Measurements from ENCODE around the gene LRMDA. TPM values are rescaled to one million over a fixed set of nuclear protein-coding genes. Genes with fewer than 3 reads are reported as not detected.
"Not testable (repeated sequence)": the region's sequence is repeated elsewhere in the genome, so short reads cannot be mapped to it uniquely, and the experiment has no call there.

The LRMDA gene
- total and polyA plus RNA-seq, 3 experiments from 2014 or later: not detected

DNA sequence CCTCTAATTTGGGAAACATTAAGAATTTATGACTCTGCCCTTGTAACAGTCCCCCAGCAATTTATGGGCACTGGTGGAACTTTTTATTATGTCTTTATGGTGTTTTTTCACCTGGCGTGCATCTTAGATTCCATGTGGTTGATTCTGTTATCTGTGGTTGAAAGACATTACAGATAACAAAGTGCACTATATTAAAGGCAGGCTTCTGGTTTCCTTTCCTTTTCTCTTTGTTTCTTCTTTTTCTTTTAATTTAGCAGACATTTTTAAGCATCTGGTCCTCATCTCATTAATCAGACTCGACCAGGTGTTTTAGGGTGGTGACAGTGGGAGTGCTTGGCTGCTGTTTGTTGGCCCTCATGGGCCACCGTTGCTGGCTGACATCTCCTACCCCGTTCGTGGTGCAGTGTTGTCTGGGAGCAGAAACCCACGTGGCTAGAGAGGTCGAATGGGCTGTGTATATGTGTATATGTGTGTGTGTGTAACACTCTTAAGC is 77.4 kb downstream of the LRMDA start:
- Mint-ChIP-seq H3K27me3 (peaks cover 9 to 19% of the 10 kb centered on the region in 2 donors), H3K27ac (no peak overlapping the region), H3K36me3 (no peaks in the 10 kb centered on the region), H3K4me3 (no peak overlapping the region), H3K9me3 (no peaks in the 10 kb centered on the region), H3K4me1 (peaks cover 0 to 6% (median 0%) of the 10 kb centered on the region in 3 donors)
- peaks cover 3% of the 10 kb centered on the region for H3K27me3 ChIP-seq (ENCODE audit: insufficient read depth, low read length, poor library complexity, severe bottlenecking)
- CTCF ChIA-PET: no interaction called here
- H3K9me3 ChIP-seq (ENCODE audit: low read length): no peaks in the 10 kb centered on the region
- POLR2A ChIA-PET: no interaction called here
- no peak for DNase-seq
- H3K4me1 ChIP-seq (ENCODE audit: insufficient read depth, low read length): no peaks in the 10 kb centered on the region
- no peaks in the 10 kb centered on the region for H3K36me3 ChIP-seq (ENCODE audit: insufficient read depth, low read length)
- no peak overlapping the region for H3K27ac ChIP-seq (ENCODE audit: low read depth, low read length)
- no peak overlapping the region for H3K4me3 ChIP-seq (ENCODE audit: low read length)

DNA sequence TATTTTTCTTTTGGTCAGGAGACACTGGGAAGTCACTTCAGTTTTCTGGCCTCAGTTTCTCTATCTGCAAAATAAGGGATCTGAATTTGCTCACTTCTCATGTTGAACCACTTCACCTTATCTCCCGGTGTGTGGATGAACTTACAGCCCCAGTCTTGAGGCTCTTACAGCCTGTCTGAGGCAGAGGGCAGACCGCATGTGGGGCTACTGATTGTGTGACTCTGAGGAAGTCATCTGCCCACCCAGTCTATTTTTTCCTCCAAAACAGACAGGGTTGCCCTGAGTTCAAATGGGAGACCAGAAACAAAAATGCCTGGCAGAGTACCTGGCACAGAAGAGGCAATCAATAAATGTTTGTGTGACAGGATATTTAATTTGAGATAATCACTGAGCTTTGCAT is 78.3 kb downstream of the LRMDA start:
- Histone ChIP-seq H3K4me1 (ENCODE audit: insufficient read depth, low read length) (no peaks in the 10 kb centered on the region), H3K27me3 (ENCODE audit: insufficient read depth, low read length, poor library complexity, severe bottlenecking) (peaks cover 3% of the 10 kb centered on the region), H3K36me3 (ENCODE audit: insufficient read depth, low read length) (no peaks in the 10 kb centered on the region), H3K27ac (ENCODE audit: low read depth, low read length) (no peak overlapping the region), H3K4me3 (ENCODE audit: low read length) (no peak overlapping the region), H3K9me3 (ENCODE audit: low read length) (no peaks in the 10 kb centered on the region)
- Mint-ChIP-seq H3K27ac (no peak overlapping the region), H3K36me3 (no peaks in the 10 kb centered on the region), H3K9me3 (peaks cover 0 to 5% (median under 1%) of the 10 kb centered on the region in 5 donors), H3K4me3 (no peak overlapping the region), H3K4me1 (peaks cover 0 to 6% (median 0%) of the 10 kb centered on the region in 3 donors), H3K27me3 (peaks cover 9 to 19% of the 10 kb centered on the region in 2 donors)
- no peak for DNase-seq
- ChIA-PET POLR2A (no interaction called here), CTCF (no interaction called here)

DNA sequence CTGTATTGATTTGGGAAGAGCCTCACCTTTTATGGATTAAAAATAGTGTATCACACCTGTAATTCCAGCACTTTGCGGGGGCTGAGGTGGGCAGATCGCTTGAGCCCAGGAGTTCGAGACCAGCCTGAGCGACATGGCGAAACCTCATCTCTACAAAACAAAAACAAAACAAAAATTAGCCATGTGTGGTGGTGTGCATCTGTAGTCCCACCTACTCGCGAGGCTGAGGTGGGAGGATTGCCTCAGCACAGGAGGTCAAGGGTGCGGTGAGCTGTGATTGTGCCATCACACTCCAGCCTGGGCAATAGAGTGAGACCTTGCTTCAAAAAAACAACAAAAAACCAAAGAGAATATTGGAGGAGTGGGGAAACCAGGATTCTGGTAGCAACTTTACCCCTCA is 79.6 kb downstream of the LRMDA start:
- ChIA-PET CTCF (no interaction called here), POLR2A (no interaction called here)
- H3K4me3 Mint-ChIP-seq: no peak overlapping the region

DNA sequence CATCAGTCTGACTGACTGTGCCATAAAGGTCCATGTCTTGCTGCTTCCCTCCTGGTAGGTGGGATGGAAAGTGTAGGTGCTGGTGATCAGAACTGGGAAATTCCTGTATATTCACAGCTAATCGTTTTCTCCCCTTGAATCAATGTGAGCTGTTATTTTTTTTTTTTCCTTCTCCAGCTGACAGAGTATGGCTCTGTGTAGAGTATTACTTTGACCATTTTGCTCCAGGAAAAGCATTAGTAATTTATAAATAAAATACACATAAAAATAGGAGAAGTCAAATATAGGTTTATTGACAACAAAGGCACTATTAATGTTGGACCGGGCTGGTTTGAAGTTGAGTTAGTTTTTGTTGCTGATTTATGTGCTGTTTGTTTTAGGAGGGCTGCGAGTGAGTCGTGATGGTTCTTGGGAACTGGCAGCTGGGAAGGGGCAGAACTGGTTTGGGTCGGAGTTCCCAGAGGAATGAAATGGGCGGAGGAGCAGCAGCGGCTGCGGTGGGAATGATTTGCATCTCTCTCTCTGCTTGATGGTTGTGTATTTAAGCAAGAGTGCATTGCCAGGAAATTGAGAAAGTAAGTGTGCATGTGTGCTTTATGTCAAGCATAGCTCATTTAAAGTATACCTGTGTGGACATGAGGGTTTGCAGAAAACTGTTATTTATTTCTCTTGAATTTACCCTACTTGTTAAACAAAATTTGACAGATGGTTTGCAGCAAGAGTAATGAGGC is 80.9 kb downstream of the LRMDA start:
- POLR2A ChIA-PET: no interaction called here
- H3K9me3 Mint-ChIP-seq: peaks cover 6 to 20% (median 9%) of the 10 kb centered on the region in 5 donors
- no peak for DNase-seq

More for the DNA sequence above, 79.6 kb downstream of the LRMDA start:
- no peak overlapping the region for H3K27ac Mint-ChIP-seq
- DNase-seq: no peak
- Histone ChIP-seq H3K4me3 (ENCODE audit: low read length) (no peak overlapping the region), H3K9me3 (ENCODE audit: low read length) (no peaks in the 10 kb centered on the region), H3K36me3 (ENCODE audit: insufficient read depth, low read length) (no peaks in the 10 kb centered on the region), H3K4me1 (ENCODE audit: insufficient read depth, low read length) (no peaks in the 10 kb centered on the region), H3K27me3 (ENCODE audit: insufficient read depth, low read length, poor library complexity, severe bottlenecking) (peaks cover 3% of the 10 kb centered on the region), H3K27ac (ENCODE audit: low read depth, low read length) (no peak overlapping the region)
- H3K27me3 Mint-ChIP-seq: peaks cover 9 to 17% of the 10 kb centered on the region in 2 donors
- peaks cover 0 to 11% (median 6%) of the 10 kb centered on the region in 5 donors for H3K9me3 Mint-ChIP-seq
- no peaks in the 10 kb centered on the region for H3K36me3 Mint-ChIP-seq
- peaks cover 0 to 7% (median 0%) of the 10 kb centered on the region in 3 donors for H3K4me1 Mint-ChIP-seq

DNA sequence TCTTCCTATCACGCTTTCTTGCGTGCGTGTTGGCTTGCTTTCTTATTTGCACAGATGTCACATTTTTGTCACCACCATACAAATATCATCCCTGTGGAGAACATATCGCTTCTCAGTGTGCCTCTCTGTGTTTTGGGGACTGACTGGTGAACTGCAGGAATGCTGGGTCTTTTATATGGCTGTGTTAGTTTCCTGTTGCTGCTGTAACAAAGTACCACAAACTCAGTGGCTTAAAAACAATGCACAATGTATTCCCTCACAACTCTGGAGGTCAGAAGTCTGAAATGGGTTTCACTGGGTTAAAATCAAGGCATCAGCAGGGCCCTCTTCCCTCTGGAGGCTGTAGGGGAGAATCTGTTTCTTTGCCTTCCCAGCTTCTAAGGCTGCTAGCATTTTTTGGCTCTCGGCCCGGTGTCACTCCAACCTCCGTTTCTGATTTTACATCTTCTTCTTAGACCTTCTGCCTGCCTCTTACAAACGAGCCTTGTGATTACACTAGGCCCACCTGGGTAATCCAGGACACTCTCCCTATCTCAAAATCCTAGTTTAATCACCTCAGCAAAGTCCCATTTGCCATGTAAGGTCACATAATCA is 82.0 kb downstream of the LRMDA start:
- H3K36me3 Mint-ChIP-seq: no peaks in the 10 kb centered on the region
- Histone ChIP-seq H3K9me3 (ENCODE audit: low read length) (no peaks in the 10 kb centered on the region), H3K4me3 (ENCODE audit: low read length) (no peak overlapping the region), H3K36me3 (ENCODE audit: insufficient read depth, low read length) (no peaks in the 10 kb centered on the region), H3K27ac (ENCODE audit: low read depth, low read length) (no peak overlapping the region), H3K4me1 (ENCODE audit: insufficient read depth, low read length) (no peaks in the 10 kb centered on the region), H3K27me3 (ENCODE audit: insufficient read depth, low read length, poor library complexity, severe bottlenecking) (peaks cover 3% of the 10 kb centered on the region)
- DNase-seq: no peak
- ChIA-PET POLR2A (no interaction called here), CTCF (no interaction called here)
- H3K4me3 Mint-ChIP-seq: no peak overlapping the region
- peaks cover 0 to 14% (median 2%) of the 10 kb centered on the region in 3 donors for H3K4me1 Mint-ChIP-seq
- peaks cover 11 to 17% of the 10 kb centered on the region in 2 donors for H3K27me3 Mint-ChIP-seq
- H3K9me3 Mint-ChIP-seq: peaks cover 6 to 20% (median 9%) of the 10 kb centered on the region in 5 donors
- no peak overlapping the region for H3K27ac Mint-ChIP-seq

More for the DNA sequence above, 80.9 kb downstream of the LRMDA start:
- Histone ChIP-seq H3K4me3 (ENCODE audit: low read length) (no peak overlapping the region), H3K27me3 (ENCODE audit: insufficient read depth, low read length, poor library complexity, severe bottlenecking) (peaks cover 3% of the 10 kb centered on the region), H3K4me1 (ENCODE audit: insufficient read depth, low read length) (no peaks in the 10 kb centered on the region), H3K27ac (ENCODE audit: low read depth, low read length) (no peak overlapping the region), H3K36me3 (ENCODE audit: insufficient read depth, low read length) (no peaks in the 10 kb centered on the region), H3K9me3 (ENCODE audit: low read length) (no peaks in the 10 kb centered on the region)
- no peak overlapping the region for H3K4me3 Mint-ChIP-seq
- H3K27ac Mint-ChIP-seq: no peak overlapping the region
- peaks cover 0 to 14% (median 2%) of the 10 kb centered on the region in 3 donors for H3K4me1 Mint-ChIP-seq
- H3K27me3 Mint-ChIP-seq: peaks cover 11 to 17% of the 10 kb centered on the region in 2 donors
- CTCF ChIA-PET: no interaction called here
- H3K36me3 Mint-ChIP-seq: no peaks in the 10 kb centered on the region

DNA sequence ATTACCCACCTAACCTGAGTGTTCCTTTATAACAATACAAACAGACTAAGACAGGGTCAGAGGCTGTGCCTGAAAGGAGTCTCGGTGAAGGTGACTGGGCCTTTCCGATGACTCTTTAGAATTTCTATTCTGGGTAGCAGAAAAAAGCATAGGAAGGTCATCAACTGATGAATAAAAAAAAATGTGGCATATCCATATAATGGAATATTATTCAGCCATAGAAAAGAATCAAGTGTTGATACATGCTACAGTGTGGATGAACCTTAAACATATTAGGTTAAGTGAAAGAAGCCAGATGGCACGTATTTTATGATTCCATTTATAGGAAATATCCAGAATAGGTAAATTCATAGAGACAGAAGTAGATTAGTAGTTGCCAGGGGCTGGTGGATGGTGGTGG is 83.4 kb downstream of the LRMDA start:
- ChIA-PET POLR2A (no interaction called here), CTCF (no interaction called here)
- H3K9me3 ChIP-seq (ENCODE audit: low read length): no peaks in the 10 kb centered on the region
- peaks cover 3% of the 10 kb centered on the region for H3K27me3 ChIP-seq (ENCODE audit: insufficient read depth, low read length, poor library complexity, severe bottlenecking)
- no peaks in the 10 kb centered on the region for H3K36me3 ChIP-seq (ENCODE audit: insufficient read depth, low read length)
- Mint-ChIP-seq H3K27me3 (peaks cover 7 to 27% of the 10 kb centered on the region in 2 donors), H3K9me3 (peaks cover 6 to 20% (median 10%) of the 10 kb centered on the region in 5 donors), H3K4me3 (no peak overlapping the region), H3K36me3 (no peaks in the 10 kb centered on the region), H3K27ac (no peak overlapping the region), H3K4me1 (peaks cover 0 to 7% (median 2%) of the 10 kb centered on the region in 3 donors)
- H3K4me1 ChIP-seq (ENCODE audit: insufficient read depth, low read length): no peaks in the 10 kb centered on the region
- no peak for DNase-seq
- no peak overlapping the region for H3K4me3 ChIP-seq (ENCODE audit: low read length)
- no peak overlapping the region for H3K27ac ChIP-seq (ENCODE audit: low read depth, low read length)

DNA sequence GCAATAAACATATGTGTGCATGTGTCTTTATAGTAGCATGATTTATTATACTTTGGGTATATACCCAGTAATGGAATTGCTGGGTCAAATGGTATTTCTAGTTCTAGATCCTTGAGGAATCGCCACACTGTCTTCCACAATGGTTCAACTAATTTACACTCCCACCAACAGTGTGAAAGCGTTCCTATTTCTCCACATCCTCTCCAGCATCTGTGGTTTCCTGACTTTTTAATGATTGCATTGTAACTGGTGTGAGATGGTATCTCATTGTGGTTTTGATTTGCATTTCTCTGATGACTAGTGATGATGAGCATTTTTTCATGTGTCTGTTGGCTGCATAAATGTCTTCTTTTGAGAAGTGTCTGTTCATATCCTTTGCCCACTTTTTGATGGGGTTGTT is 84.7 kb downstream of the LRMDA start:
- H3K27ac ChIP-seq (ENCODE audit: low read depth, low read length); DNase-seq; H3K4me1 ChIP-seq (ENCODE audit: insufficient read depth, low read length); H3K27ac Mint-ChIP-seq; H3K9me3 ChIP-seq (ENCODE audit: low read length); H3K27me3 ChIP-seq (ENCODE audit: insufficient read depth, low read length, poor library complexity, severe bottlenecking); H3K4me1 Mint-ChIP-seq; POLR2A ChIA-PET; H3K4me3 Mint-ChIP-seq; H3K36me3 Mint-ChIP-seq; CTCF ChIA-PET; H3K36me3 ChIP-seq (ENCODE audit: insufficient read depth, low read length); H3K4me3 ChIP-seq (ENCODE audit: low read length): not testable (repeated sequence)
- Mint-ChIP-seq H3K27me3 (peaks cover 3 to 29% of the 10 kb centered on the region in 2 donors), H3K9me3 (peaks cover 6 to 20% (median 12%) of the 10 kb centered on the region in 5 donors)

DNA sequence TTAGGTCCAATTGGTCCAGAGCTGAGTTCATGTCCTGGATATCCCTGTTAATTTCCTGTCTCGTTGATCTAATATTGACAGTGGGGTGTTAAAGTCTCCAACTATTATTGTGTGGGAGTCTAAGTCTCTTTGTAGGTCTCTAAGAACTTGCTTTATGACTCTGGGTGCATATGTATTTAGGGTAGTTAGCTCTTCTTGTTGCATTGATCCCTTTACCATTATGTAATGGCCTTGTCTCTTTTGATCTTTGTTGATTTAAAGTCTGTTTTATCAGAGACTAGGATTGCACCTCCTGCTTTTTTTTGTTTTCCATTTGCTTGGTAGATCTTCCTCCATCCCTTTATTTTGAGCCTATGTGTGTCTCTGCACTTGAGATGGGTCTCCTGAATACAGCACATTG is 87.8 kb downstream of the LRMDA start:
- H3K36me3 Mint-ChIP-seq; H3K4me1 ChIP-seq (ENCODE audit: insufficient read depth, low read length); H3K4me3 ChIP-seq (ENCODE audit: low read length); H3K27me3 ChIP-seq (ENCODE audit: insufficient read depth, low read length, poor library complexity, severe bottlenecking); H3K4me3 Mint-ChIP-seq; H3K4me1 Mint-ChIP-seq; H3K27ac Mint-ChIP-seq; H3K9me3 ChIP-seq (ENCODE audit: low read length); POLR2A ChIA-PET; H3K36me3 ChIP-seq (ENCODE audit: insufficient read depth, low read length); H3K27ac ChIP-seq (ENCODE audit: low read depth, low read length); CTCF ChIA-PET; DNase-seq: not testable (repeated sequence)
- Mint-ChIP-seq H3K27me3 (peaks cover 6 to 31% of the 10 kb centered on the region in 2 donors), H3K9me3 (peaks cover 6 to 19% (median 14%) of the 10 kb centered on the region in 5 donors)

Data from CD8-positive, alpha-beta memory T cell (primary cell).